Mononuclear cell (primary cell): Measurements from ENCODE around the gene KRTAP10-2. TPM values are rescaled to one million over a fixed set of nuclear protein-coding genes. Genes with fewer than 3 reads are reported as not detected.
"Not testable (repeated sequence)": the region's sequence is repeated elsewhere in the genome, so short reads cannot be mapped to it uniquely, and the experiment has no call there.

Source experiments
- H3K27me3 ChIP-seq: 2 replicates; pipeline ENCODE4 v1.6.0; 2011; ENCODE audit warnings: low read length, control low read depth; ENCODE audit not compliant: insufficient read depth
- H3K4me1 ChIP-seq: 2 replicates; pipeline ENCODE4 v1.5.1; 2011; ENCODE audit warnings: mild to moderate bottlenecking, low read length, control low read depth; ENCODE audit not compliant: insufficient read depth
- H3K4me3 ChIP-seq: 2 replicates; pipeline ENCODE4 v1.5.1; 2011; ENCODE audit warnings: mild to moderate bottlenecking, low read length, moderate library complexity
- H3K9me3 ChIP-seq: 2 replicates; pipeline ENCODE4 v1.5.1; 2011; ENCODE audit warnings: low read depth, mild to moderate bottlenecking, control low read depth, low read length
- total RNA-seq: library from RNA; depleted of rRNA; stranded (reverse); fragments of >200 nt; gene quantifications from one replicate; pipeline ENCODE4 v1.2.3, GENCODE V29; 2012

The KRTAP10-2 gene
- total RNA-seq, 1 donor: not detected

DNA sequence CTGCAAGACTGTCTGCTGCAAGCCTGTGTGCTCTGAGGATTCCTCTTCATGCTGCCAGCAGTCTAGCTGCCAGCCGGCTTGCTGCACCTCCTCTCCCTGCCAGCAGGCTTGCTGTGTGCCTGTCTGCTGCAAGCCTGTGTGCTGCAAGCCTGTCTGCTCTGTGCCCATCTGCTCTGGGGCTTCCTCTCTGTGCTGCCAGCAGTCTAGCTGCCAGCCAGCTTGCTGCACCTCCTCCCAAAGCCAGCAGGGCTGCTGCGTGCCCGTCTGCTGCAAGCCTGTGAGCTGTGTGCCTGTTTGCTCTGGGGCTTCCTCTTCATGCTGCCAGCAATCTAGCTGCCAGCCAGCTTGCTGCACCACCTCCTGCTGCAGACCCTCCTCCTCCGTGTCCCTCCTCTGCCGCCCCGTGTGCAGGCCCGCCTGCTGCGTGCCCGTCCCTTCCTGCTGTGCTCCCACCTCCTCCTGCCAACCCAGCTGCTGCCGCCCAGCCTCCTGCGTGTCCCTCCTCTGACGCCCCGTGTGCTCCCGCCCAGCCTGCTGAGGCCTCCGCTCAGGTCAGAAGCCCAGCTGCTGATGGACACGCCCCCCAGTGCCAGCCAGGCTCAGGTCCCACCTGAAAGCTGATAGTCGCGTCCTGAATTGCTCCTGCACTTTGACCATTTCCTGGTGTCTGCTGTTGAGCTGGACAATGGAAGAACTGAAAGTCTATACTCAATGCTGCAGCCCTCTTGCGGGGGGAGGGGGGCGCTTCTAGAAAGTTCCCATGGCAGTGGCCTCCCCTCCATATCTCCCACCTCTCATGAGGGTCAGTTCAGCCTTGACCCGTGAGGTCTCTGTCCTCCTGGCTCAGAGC is 23.4 kb upstream of the KRTAP10-2 start:
- Histone ChIP-seq H3K4me1 (no peaks in the 10 kb centered on the region), H3K9me3 (no peaks in the 10 kb centered on the region), H3K27me3 (no peaks in the 10 kb centered on the region), H3K4me3 (no peak overlapping the region)

DNA sequence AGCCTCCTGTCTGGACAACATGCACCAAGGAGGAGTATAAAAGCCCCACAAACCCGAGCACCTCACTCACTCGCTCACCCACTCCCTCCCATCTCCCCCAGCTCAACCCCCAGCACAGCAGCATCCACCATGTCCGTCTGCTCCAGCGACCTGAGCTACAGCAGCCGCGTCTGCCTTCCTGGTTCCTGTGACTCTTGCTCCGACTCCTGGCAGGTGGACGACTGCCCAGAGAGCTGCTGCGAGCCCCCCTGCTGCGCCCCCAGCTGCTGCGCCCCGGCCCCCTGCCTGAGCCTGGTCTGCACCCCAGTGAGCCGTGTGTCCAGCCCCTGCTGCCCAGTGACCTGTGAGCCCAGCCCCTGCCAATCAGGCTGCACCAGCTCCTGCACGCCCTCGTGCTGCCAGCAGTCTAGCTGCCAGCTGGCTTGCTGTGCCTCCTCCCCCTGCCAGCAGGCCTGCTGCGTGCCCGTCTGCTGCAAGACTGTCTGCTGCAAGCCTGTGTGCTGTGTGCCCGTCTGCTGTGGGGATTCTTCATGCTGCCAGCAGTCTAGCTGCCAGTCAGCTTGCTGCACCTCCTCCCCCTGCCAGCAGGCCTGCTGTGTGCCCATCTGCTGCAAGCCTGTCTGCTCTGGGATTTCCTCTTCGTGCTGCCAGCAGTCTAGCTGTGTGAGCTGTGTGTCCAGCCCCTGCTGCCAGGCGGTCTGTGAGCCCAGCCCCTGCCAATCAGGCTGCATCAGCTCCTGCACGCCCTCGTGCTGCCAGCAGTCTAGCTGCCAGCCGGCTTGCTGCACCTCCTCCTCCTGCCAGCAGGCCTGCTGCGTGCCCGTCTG is 22.5 kb upstream of the KRTAP10-2 start, which contains the start of gene KRTAP10-4:
Gene KRTAP10-4 (plus strand): TSS at position 100 of the 827 bp plus-strand sequence. CDS start 30 bp downstream, at position 130.
- H3K27me3 ChIP-seq, H3K9me3 ChIP-seq, H3K4me1 ChIP-seq, H3K4me3 ChIP-seq: not testable (repeated sequence)

DNA sequence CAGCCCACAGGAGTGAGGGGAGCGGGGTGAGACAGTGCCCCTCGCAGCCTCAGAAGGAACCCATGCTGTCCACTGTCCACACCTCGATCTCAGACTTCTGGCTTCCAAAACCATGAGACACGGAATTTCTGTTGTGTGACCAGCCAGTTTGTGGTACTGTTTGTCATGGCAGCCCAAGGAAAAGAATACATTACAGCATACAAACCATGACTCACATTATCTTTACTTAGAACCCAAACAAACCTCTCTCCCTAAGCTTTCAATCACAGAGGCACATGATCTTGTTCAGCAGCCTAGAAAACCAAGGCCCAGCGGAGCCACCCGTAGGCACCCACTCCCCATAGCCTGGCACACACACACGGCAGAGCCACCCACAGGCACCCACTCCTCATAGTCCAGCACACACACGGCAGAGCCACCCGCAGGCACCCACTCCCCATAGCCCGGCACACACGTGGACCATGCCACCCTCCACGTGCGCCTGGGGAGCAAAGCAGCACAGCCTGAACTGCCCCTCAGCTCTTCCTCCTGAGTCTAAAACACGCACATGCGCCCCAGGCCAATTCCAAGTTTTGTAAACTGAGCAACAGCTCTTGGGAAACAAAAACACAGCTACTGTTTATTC is 21.8 kb upstream of the KRTAP10-2 start:
- Histone ChIP-seq H3K27me3 (no peaks in the 10 kb centered on the region), H3K9me3 (no peaks in the 10 kb centered on the region), H3K4me1 (no peaks in the 10 kb centered on the region), H3K4me3 (no peak overlapping the region)

DNA sequence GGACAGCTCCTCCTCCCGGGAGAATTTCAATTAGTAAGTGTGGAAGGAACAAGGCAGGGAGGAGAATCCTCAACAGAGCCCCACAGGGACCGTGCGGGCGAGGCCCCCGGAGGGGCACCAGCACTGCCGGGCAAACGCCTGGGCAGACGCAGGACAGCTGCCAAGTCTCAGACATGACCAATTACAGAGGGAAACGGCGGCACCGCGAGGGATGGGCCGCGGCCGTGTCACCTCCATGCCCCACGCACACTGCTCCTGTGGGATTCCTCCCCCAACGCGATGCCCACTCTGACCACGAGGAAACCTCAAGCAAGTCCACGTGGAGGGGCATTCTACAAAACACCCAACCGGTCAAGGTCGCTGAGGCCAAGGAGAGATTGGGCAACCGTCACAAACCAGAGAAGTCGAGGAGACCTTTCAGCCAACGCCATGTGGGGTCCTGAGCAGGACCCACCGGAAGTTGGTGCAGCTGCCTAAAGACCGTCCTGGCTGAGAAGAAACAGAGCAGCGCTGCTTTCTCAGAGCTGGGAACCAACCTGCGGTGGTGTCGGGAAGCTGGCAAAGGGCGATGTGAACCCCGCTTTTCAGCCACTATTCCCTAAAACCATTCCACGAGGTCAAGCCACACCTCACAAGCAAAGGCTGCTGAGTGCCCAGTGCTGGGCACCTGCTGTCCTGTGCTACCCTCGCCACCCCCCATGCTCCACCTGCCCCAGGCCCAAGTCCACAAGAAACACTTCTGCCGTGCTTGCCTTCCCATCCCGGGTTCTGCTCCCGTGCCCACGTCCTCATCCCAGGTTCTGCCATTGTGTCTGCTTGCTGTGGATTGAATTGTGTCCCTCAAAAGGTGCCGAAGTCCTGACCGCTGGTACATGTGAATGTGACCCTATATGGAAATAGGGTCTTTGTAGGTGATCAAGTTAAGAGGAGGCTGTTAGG is 20.8 kb upstream of the KRTAP10-2 start:
- Histone ChIP-seq H3K4me1 (no peaks in the 10 kb centered on the region), H3K9me3 (no peaks in the 10 kb centered on the region), H3K4me3 (no peak overlapping the region), H3K27me3 (no peaks in the 10 kb centered on the region)

DNA sequence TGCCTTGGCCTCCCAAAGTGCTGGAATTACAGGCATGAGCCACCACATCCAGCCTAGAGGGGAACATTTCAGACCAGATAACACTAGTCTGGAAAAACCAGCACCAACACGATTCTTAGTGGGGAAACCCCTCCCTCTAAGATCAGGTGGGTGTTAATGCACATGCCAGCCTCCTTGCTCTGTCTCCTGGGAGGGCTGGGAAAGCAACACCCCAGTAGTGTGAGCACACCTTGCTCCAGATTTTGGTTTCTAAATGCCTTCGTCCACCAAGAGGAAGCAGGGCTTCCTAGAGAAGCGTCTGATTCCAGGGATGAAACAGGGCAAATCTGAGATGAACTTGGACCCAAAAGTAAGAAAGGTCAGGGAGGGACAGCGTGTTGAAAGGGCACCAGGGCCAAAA is 20.0 kb upstream of the KRTAP10-2 start:
- Histone ChIP-seq H3K4me1 (no peaks in the 10 kb centered on the region), H3K27me3 (no peaks in the 10 kb centered on the region), H3K4me3 (no peak overlapping the region), H3K9me3 (no peaks in the 10 kb centered on the region)

DNA sequence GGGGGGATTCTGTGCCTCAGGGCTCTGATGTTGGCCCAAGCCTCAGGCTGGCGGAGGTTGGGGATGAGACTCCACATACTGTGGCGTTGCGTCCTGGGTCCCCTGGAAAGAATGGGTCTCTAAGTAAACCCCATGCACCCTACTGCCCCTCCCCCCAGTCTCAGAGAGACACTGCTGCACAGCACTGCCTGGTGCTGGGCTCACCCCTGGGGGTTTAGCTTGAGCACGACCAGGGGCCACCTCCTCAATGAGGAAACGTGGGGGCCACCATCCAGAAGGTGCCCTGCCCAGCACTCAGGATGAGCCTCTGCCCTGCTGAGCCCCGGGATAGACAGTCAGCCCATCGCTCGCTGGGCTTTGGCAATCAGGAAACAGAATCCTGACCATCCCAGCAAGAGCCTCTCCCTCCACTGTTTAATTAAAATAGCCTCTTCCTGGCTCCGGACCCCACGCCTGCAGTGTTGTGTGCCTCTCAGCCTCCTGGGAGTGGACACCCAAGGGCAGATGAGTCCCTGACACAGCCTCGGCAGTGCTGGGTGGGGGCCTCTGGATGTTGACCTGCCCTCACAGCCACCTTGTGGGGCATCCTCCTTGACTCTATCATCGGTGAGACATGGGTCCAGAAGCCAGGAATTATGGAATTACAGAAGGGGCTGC is 18.7 kb upstream of the KRTAP10-2 start:
- H3K9me3 ChIP-seq: no peaks in the 10 kb centered on the region
- H3K4me1 ChIP-seq: peaks cover 4% of the 10 kb centered on the region
- no peaks in the 10 kb centered on the region for H3K27me3 ChIP-seq
- no peak overlapping the region for H3K4me3 ChIP-seq

DNA sequence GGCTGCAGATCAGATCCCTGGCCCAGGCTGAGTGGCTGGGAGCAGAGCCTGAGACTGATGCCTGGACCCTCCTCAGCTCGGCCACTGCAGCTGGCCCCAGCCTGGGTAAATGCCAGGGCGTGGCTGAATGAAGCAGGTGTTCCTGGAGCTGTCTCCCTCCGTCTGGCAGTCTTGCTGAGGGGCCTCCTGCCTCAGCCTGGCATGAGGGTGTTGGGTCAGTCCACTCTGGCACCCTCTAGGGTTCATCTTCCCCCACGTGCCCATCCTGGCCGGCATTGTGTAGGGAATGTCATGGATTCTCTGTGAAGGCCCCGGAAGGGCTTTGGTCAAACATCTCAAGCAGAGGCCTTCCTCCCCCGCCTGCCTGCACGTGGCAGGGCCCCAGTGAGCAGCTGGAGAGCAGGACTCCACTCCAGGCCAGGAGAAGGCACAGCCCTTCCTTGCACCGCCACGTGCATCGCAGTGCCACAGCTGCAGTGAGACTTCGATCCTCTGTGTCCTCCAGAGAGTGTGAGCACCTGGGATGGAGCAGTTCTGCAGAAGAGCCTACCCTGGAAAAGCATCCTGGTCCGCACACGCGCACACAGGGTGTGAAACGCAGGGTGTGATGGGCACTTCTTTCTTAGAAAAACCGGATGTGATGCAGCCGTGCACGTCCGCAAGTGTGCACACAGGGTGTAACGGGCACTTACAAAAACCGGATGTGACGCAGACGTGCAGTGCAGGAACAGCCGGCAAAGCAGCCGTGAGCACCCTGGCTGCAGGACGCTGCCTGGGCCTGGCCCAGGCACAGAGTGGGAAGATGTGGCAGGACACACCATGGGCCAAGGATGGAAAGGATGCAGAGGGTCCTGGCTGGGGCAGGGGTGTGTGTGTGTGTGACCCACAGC is 17.6 kb upstream of the KRTAP10-2 start:
- Histone ChIP-seq H3K4me3 (no peak overlapping the region), H3K27me3 (no peaks in the 10 kb centered on the region), H3K9me3 (no peaks in the 10 kb centered on the region), H3K4me1 (peaks cover 4% of the 10 kb centered on the region)

DNA sequence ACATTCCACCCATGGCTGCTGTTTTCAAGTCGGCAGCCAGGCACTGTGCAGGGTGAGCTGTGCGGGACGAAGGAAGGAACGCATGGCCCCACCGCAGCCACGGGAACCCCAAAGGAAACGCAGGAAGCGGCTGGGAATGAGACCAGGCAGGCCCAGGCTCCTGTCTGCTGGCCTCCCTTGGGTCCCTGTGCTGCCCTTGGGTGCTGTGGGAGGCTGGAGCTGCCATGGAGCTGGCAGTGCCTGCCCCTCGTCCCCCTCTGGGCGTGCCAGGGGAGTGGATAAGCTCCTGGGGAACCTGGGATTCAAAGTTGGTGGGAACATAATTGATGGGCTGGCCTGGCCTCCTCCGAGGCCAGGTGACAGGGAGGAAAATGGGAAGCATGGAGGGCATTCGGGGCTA is 17.0 kb upstream of the KRTAP10-2 start:
- H3K4me3 ChIP-seq: no peak overlapping the region
- H3K4me1 ChIP-seq: peaks cover 4% of the 10 kb centered on the region
- no peaks in the 10 kb centered on the region for H3K9me3 ChIP-seq
- H3K27me3 ChIP-seq: no peaks in the 10 kb centered on the region

DNA sequence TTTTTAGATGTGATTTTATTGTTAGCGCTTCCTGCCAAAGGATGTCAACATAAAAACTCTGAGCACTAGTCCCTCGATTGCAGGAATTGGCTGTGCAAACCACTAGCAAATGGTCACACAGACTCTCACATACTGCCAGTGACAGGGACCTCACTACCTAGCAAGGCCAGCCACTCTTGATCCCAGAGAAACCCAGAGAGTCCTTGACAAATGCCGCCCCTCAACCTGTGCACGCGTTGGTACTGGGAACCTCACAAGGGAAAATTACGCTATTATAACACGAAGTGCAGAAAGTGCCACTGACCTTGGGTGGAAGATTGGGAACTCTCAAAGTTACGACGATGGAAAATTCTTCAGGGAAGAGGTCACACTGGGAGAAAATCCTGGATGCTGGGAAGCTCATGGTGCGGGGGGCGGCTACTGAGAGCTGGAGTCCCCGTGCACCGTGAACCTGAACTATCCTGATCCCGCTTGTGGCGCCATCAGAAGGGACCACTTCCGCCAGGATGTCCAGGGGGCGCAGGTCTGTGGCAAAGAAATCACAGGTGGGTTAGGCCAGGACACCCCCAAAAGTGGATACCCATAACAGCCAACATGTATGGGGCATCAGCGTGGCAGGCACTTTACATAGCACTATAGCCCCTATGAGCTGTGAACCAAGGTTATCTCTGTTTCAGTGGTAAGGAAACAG is 16.3 kb upstream of the KRTAP10-2 start:
- H3K4me3 ChIP-seq: no peak overlapping the region
- H3K27me3 ChIP-seq: no peaks in the 10 kb centered on the region
- H3K4me1 ChIP-seq: peaks cover 4% of the 10 kb centered on the region
- peaks cover 2% of the 10 kb centered on the region for H3K9me3 ChIP-seq

DNA sequence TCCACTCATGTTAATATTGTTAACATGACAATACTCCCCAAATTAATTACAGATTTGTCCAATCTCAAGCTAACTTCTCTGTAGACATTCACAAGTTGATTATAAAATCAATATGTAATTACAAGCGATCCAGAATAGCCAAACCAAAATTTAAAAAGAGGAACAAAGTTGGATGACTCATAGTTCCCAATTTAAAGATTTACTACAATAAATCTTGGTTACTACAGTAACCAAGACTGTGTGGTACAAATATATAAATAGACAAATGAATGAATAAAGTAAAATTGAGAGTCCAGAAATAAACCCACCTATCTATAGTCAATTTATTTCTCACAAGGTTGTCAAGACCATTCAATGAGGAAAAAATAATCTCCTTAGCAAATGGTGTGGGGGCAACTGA is 15.1 kb upstream of the KRTAP10-2 start:
- Histone ChIP-seq H3K9me3 (peaks cover 5% of the 10 kb centered on the region), H3K27me3 (no peaks in the 10 kb centered on the region), H3K4me3 (no peak overlapping the region), H3K4me1 (peaks cover 4% of the 10 kb centered on the region)

DNA sequence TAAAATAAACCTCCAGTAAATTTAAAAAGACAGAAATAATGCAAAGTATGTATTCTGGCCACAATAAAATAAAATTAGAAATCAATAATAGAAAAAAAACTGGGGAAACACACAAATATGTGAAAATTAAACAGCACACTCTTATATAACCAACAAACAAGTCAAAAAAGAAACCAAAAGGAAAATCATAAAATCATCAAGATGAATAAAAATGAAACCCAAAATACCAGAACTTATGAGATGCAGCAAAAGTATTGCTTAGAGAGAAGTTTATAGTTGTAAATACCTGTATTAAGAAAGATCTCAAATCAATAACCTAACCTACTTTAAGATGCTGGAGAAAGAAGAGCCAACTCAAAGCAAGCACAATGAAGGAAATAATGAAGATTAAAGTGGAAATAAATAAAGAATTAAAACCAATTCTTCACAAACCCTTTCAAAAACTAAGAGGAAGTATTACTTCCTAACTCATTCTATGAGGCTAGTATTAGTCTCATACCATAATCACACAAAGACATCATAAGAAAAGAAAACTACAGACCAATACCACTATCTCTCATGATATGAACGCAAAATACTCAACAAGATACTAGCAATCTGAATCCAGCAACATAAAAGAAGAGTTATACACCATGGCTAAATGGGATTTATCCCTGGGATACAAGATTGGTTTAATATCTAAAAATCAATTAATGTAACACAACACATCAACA is 13.7 kb upstream of the KRTAP10-2 start:
- no peak overlapping the region for H3K4me3 ChIP-seq

DNA sequence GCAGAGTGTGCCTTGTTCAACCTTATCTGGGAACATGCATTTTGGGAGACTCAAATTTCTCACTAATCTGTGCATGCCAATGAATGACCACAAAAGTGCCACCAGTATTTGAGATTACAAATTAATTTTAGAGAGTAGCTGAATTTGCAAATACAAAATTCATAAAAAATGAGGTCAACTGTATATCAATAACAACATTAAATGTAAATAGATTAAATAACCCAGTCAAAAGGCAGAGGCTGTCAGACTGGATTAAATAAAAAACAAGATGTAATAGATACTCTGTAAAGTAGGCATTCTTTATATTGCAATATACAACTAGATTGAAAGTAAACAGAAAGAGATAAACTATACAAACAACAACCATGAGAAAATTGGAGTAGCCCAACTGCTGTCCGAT is 12.8 kb upstream of the KRTAP10-2 start:
- no peaks in the 10 kb centered on the region for H3K27me3 ChIP-seq
- H3K9me3 ChIP-seq: peaks cover 5% of the 10 kb centered on the region
- H3K4me3 ChIP-seq: no peak overlapping the region
- peaks cover 4% of the 10 kb centered on the region for H3K4me1 ChIP-seq

More for the DNA sequence above, 13.7 kb upstream of the KRTAP10-2 start:
- no peaks in the 10 kb centered on the region for H3K27me3 ChIP-seq
- H3K4me1 ChIP-seq: peaks cover 4% of the 10 kb centered on the region
- peaks cover 5% of the 10 kb centered on the region for H3K9me3 ChIP-seq
